ENCODE data around the gene TTLL13.

The TTLL13 gene

GRCh38 chr15:90249203-90249863 lies at the start of gene TTLL13:
Gene TTLL13, plus strand, starts transcription at chr15:90249556. Its CDS starts 1,075 bp downstream, at chr15:90250631.
- TF ChIP-seq CTCF (IDR thresholded peaks at IDR 0.05) (no peak), ZFX (IDR thresholded peaks at IDR 0.05; ENCODE audit: borderline replicate concordance) (no peak)
- no peak within 1 kb of the TSS for H3K27ac ChIP-seq

GRCh38 chr15:90200534-90201129 lies 48.7 kb upstream of the TTLL13 start:
- H3K27ac ChIP-seq, result peak overlapping the region; percentile 55
- TF ChIP-seq ZFX (IDR thresholded peaks at IDR 0.05; ENCODE audit: borderline replicate concordance) (no peak), CTCF (IDR thresholded peaks at IDR 0.05) (no peak)

- H3K27ac ChIP-seq, result peak within 1 kb of the TSS; percentile 55
- no peak for TF ChIP-seq CTCF (IDR thresholded peaks at IDR 0.05)
- no peak for TF ChIP-seq ZFX (IDR thresholded peaks at IDR 0.05; ENCODE audit: borderline replicate concordance)
Observed at GRCh38 chr15:90201130-90201943, 48.0 kb upstream of the TTLL13 start, which contains the start of gene SEMA4B. Gene SEMA4B, plus strand, starts transcription at chr15:90201330. Its CDS starts 249 bp downstream, at chr15:90201579.

DNA sequence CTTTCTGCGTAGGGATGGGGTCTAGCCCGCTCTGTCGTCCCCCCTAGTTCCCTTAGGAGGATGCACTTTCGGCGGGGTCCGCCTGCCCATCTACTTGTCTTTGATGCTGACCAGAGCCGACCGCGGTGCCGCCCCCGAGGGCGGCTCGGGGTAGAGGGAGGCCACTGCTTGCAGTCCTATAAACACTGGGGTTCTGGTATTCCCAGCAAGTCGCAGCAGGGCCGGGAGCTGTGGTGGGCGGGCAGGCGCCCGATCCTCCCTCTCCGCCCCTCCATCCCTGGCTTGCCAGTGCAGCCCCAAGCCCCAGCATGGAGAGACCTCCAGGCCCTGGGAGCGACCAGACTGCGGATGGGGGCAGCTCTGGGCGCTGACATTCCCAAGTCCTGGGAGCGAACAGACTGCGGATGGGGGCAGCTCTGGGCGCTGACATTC lies 47.4 kb upstream of the TTLL13 start:
- TF ChIP-seq CTCF (IDR thresholded peaks at IDR 0.05) (no peak), ZFX (IDR thresholded peaks at IDR 0.05; ENCODE audit: borderline replicate concordance) (no peak)
- H3K27ac ChIP-seq, result peak overlapping the region; percentile 55; the same call in 1 of the 2 replicates

GRCh38 chr15:90202929-90203328 lies 46.4 kb upstream of the TTLL13 start:
- TF ChIP-seq ZFX (IDR thresholded peaks at IDR 0.05; ENCODE audit: borderline replicate concordance) (no peak), CTCF (IDR thresholded peaks at IDR 0.05) (no peak)
- H3K27ac ChIP-seq, result no peak overlapping the region

GRCh38 chr15:90203473-90203872 lies 45.9 kb upstream of the TTLL13 start:
- H3K27ac ChIP-seq, result no peak overlapping the region

More at GRCh38 chr15:90203473-90203872, 45.9 kb upstream of the TTLL13 start:
- TF ChIP-seq ZFX (IDR thresholded peaks at IDR 0.05; ENCODE audit: borderline replicate concordance) (no peak), CTCF (IDR thresholded peaks at IDR 0.05) (no peak)

Data from 22Rv1 (cell line).